NCI-H1436 treated with DMSO at 0.1 percent for 48 hours (cell line): ENCODE measurements around the gene SLC30A1.

ENCODE experiments used
- DNase-seq: peaks from one replicate; lab custom pipeline; 2025; lab: John Stamatoyannopoulos, UW

The SLC30A1 gene

GRCh38 chr1:211522804-211523203 is 56.2 kb downstream of the SLC30A1 start:
- no peak for DNase-seq
